GM19193 (cell line): ENCODE data around the gene C1QL1.

Experiments used
- POLR2A ChIP-seq: IDR thresholded peaks from 4 replicates; pipeline ENCODE4 v1.6.1; 2011; ENCODE audit not compliant: insufficient read depth, insufficient read length; ENCODE audit errors: extremely low read depth

Gene C1QL1

DNA sequence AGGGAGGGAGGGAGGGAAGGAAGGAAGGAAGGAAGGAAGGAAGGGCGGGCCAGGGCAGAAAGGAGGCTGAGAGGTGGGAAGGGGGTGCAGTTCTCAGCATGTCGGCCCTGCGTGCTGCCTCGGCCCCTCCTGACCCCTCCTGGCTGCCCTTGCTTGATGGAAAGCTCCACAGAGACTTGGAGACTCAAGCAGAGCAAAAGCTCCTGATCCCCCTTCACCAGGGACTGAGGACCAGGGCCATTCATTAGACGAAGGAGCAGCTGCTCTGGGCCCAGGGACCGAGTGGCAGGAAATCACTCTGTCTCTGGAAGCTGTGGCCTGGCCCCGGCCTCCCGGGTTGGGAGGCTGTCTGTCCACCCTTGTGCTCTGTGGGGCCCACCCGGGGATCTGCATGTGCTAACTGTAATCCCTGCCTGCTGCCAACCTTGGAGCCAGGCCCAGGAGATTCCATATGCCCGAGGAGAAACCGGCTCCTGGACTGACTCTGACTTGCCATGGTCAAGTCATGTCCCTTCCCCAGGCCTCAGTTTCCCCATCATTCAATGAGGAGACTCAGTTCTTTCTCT, 27.4 kb upstream of the C1QL1 start:
- TF ChIP-seq POLR2A, result no peak

DNA sequence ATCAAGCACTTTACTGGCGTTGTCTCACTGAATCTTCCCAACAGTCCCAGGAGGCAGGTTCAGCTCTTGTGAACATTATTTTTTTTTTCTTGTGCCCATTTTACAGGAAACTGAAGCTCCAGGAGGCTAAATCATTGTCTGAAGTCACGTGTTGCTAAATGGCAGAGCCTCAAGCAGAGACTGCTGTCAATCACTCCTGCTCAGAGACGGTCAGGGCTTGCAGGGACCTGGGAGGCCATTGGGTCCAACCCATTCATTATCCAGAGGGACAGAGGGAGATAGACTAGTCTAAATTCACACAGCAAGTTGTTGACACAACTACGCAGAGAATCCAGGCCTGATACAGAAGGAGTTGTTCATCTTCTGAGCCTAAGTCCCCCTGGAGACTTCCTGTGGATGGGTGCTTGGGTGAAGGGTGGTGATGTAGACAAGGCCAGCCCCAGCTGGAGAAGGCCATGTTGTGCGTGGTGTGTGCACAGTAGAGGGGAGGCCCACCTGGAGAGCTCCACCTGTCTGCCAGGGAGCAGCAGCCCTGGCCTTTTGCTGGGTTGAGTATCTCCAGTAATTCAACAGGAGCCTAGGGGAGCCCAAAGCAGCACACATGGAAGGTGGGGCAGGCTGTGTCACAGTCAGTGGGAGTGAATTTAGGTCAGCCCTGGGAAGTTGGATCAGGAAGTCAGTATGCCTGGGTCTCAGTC, 24.3 kb upstream of the C1QL1 start:
- TF ChIP-seq POLR2A, result no peak

DNA sequence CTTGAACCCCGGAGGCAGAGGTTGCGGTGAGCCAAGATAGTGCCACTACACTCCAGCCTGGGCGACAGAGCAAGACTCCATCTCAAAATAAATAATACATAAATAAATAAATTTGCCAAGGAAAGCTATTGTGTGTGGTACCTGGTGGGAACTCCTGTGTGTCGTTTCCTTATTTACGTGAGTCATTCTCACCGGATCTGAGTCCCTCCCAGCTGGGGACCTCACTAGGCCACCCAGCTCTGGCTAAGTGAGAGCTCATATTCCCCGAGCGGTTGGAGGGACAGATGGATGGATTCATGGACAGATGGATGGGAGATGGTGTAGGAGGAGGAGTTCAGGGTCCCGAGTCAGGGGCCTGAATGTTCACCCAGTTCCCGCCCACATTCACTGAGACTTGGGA, 22.9 kb upstream of the C1QL1 start:
- no peak for TF ChIP-seq POLR2A

DNA sequence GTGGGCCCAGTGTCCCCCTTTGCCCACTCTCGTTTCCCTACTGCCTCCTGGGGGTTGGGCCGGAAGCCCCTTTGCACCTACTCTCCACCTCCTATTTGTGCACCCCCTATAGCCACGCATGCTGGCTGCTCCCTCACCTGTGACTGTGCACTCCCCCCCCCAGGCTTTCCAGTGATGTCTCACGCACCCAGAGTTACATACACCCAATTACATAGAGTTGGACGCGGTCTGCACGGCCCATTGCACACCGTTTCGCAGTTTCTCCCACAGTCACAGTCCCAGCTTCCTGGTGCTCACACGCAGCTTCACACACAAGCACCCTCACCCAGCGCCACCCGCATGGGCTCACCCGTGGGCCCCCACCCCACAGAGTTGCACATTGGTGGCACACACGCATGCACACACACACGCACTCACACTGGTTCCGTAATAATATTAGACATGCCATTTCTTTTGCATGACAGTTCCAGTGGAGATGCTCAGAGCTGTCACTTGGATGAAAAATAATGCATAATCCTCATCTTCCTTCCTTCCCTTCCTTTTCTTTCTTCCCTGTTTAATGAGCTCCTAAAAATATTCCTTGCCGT, 21.5 kb upstream of the C1QL1 start:
- TF ChIP-seq POLR2A, result no peak

DNA sequence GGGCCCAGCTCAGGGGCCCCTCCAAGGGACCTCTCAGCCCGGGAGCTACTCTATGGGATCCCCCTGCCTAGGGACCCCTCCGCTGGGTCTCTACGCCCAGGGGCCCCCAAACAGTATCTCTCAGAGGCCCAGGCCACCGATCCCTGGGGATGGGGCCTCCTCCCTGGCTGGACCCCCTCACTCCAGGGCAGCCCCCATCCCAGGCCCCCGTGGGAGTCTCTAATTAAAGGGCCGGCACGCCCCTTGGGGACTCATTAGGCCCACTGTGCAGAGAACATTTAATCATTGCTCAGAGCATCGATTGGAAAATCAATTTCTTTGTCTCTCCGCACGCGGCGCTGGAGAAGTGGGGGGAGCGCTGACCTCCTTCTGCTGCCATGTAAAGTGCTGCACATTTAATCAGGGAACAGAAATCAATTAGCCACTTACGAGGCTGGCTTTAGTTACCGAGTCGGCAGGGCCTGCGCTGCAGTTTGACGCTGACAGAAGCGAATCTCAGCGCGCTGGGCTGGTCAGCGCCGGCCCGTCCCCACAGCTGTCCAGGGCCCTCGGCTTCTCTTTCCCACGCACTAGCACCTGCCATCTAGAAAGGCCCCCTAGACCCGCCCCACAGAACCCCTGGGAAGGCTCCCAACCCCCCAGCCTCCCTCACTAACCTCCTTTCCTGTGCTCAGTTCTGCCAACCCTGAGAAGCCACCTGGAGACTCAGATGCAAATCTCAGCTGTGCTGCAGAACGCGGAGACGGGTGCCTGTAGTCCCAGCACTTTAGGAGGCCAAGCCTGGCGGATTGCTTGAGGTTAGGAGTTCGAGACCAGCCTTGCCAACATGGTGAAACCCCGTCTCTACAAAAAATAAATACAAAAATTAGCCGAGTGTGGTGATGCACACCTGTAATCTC, 20.2 kb upstream of the C1QL1 start:
- no peak for TF ChIP-seq POLR2A

DNA sequence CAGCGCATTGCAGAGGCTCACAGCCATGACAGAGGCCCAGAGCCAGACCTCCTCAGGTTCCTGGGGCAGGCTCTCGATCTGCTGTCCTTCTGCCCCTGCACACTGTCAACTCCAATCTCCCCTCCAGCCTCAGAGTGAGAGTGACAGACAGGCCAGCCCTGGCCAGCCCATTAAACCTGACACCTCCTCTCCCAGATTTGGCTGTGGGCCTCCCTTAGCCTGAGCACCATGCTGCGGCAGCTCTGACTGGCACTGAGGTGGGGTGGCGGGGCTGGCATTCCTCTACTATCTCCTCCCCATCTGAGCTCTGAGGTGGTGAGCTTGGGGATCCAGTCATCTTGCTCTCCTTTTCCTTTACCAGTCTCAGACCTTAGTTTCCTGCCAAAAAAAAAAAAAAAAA, 15.5 kb upstream of the C1QL1 start:
- no peak for TF ChIP-seq POLR2A

DNA sequence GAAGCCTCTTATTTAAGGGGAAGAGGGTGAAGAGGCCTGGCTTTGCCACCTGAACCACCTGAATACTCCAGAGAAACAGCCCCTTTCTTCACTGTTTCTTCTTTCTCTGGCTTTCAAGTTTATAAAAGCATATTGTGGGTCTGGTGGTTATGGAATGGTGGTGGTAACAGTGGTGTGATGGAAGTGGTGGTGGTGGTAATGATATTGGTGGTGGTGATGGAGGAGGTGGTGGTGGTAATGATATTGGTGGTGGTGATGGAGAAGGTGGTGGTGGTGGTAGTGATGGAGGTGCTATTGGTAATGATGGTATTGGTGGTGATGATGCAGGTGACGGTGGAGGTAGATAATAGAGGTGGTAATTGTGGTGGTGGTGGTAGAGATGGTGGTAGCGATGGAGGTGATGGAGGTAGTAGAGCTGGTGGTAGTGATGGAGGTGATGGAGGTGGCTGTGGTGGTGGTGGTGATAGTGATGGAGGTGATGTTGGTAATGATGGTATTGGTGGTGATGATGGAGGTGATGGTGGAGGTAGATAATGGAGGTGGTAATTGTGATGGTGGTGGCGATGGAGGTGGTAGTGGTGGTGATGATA, 14.1 kb upstream of the C1QL1 start:
- no peak for TF ChIP-seq POLR2A

DNA sequence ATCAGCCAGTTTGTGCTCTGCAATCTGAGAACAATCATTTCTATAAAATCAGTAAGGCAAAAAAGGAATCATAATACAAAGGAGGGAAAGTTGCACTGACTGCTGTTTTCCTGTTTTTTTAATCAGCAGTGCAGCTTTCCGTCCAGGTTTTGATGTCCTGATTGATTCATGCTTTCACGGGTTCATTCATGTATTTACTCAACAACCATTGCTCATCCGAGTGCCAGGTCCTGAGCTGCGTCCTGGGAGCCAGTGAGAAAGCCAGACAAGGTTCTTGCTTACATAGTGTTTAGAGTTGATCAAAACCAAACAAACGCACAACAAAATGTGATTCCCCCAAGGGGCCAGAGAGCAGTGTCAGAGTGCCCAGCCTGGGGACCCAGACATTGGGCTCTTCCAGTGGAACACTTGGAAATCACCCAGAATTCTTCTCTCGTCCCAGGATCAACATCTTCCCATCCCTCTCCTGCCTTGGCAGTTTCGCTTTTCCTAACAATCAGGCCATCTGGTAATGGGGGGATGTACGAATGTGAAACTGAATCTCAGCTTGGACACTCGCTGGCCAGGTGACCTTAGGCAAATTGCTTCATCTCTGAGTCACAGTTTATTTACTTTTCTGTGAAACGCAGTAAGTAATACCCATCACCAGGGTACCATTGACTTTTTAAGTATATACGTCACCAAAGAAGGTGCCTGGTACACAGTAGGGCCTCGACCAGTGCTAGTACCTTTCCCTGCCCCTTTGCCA, 13.3 kb upstream of the C1QL1 start:
- no peak for TF ChIP-seq POLR2A

DNA sequence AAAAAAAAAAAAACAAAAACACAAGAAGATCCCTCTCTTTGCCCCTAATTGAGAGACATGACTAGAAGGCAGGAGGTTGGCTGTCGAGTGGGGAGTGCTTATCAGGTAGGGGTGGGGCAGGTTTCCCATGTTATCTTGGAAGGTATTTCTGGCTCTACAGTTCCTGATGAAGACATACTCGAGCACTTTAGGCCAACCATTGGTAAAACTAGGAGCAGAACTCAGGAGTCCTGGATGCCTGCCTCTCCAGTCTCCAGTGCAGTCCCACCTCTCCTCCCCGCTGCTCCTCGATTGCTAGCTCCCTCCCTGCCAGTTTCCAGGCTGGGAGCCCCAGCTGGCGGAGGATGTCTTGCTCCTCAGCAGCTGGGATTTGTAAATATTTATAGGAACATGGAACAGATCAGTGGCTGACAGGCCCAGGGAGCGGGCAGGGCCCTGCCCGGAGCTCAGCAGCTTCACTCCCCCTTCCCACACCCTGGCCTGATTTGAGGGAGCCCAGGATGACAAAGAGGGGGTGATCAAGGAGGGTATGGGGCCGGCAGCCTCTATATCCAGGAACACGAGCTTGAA, 11.4 kb upstream of the C1QL1 start:
- no peak for TF ChIP-seq POLR2A

DNA sequence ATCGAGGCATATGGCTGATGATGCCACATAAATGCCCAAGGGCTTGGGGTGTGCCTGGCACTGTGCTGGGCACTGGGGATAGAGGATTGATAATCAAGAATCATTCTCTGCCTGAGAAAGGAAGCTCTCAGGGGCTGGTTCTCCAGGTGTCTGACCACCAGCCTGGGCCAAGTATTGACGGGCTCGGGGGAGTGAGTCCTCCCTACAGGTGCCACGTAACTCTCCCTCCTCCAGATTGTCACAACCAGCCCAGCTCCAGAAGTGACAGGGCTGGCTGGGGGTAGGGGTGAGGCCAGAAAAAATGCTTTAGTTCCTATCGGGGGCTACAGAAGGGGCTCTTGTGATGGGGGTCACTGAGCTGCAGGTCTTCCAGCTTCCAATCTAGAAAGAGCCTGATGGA, 10.7 kb upstream of the C1QL1 start:
- no peak for TF ChIP-seq POLR2A

DNA sequence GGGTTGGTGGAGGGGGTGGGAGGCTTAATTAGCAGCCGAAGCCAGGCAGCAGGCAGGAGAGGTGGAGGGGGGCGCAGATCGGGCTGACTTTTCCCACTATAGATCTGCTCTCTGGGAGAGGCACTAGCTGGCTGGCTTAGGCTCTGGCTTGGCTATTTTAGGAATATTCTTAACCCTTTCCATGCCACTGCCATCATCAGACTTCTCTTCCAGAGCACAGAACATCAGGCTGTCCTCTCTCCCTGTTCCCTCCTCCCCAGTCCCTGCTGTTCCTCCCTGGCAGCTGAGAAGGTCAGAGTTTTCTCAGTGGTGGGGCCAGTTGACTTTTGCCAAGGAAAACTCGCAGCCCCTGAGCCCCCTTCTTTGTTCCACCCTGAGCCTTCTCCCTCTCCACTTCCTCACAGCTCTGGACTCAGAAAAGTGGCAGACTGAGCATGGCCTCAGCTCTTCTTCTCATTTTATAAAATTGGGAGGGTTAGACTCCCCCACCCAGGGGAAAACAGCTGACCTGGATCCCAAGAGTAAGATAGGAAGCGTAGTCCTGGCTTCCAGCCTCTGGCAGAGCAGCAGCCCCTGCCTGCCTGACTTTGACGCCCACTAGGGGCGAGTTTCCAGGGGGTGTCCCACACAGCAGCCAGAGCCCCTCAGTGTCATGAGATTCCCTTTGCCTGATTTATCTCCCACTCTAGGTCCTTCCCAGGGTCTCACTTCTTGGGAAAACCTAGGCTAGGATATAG, 9.9 kb upstream of the C1QL1 start:
- TF ChIP-seq POLR2A, result no peak

DNA sequence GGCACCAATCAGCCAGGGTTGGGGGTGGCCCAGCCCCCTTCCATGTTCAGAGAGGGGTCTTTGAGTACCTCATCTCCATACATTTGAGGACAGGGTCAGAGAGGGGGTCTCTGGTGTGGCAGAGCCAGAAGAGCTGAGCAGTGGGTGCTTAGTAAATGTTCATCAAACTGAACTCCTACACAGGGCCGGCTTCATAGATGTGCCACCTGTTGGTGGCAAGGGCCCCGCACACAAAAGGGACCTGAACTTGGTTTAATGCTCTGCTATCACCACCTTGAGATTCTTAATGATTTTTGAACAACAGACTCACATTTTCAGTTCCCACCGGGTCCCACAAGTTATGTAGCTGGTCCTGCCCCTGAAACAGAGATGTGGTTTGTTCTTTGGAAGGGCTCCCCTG, 9.0 kb upstream of the C1QL1 start:
- no peak for TF ChIP-seq POLR2A

DNA sequence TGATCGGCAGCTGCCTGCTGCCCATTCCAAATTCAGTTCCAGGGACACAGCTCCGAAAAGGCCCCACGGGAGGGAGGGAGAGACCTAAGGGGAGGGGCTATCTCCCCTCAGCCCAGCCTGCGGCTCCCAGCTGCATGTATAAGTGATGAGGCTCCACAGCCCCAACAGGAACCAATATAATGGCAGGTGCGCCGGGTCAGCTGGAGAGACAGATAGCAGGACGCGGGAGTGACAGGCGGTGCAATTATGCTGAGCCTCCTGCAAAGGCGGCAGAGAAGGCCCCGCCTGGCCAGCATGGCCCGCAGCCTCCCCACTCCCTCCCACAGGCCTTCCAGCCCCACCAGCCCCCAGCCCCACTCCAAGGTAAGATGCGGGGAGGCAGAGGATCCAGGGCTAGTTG, 8.1 kb upstream of the C1QL1 start:
- no peak for TF ChIP-seq POLR2A
